ENCODE measurements around the gene MPZL3.

The MPZL3 gene

GRCh38 chr11:118224511-118225188, 27.5 kb downstream of the MPZL3 start, which contains the start of gene JAML:
TSS of gene JAML (minus strand) at chr11:118225011. CDS start at chr11:118214866, 10,145 bp downstream.
- peak; percentile 20 for DNase-seq (ENCODE audit: low spot score)
- no peak for TF ChIP-seq CTCF (IDR thresholded peaks at IDR 0.05; ENCODE audit: extremely low read depth, missing control alignments)

- no peak for TF ChIP-seq CTCF (IDR thresholded peaks at IDR 0.05; ENCODE audit: extremely low read depth, missing control alignments)
- no peak for DNase-seq (ENCODE audit: low spot score)
Measured at GRCh38 chr11:118223992-118224391, 28.2 kb downstream of the MPZL3 start.

GRCh38 chr11:118223570-118223969, 28.6 kb downstream of the MPZL3 start:
- no peak for TF ChIP-seq CTCF (IDR thresholded peaks at IDR 0.05; ENCODE audit: extremely low read depth, missing control alignments)
- DNase-seq (ENCODE audit: low spot score): no peak

- TF ChIP-seq CTCF (IDR thresholded peaks at IDR 0.05; ENCODE audit: extremely low read depth, missing control alignments): no peak
Measured at GRCh38 chr11:118222437-118222836, 29.7 kb downstream of the MPZL3 start.

GRCh38 chr11:118221419-118221818, 30.7 kb downstream of the MPZL3 start:
- no peak for TF ChIP-seq CTCF (IDR thresholded peaks at IDR 0.05; ENCODE audit: extremely low read depth, missing control alignments)
- no peak for DNase-seq (ENCODE audit: low spot score)

More at GRCh38 chr11:118222437-118222836, 29.7 kb downstream of the MPZL3 start:
- DNase-seq (ENCODE audit: low spot score): no peak

GRCh38 chr11:118219732-118220131, 32.4 kb downstream of the MPZL3 start:
- TF ChIP-seq CTCF (IDR thresholded peaks at IDR 0.05; ENCODE audit: extremely low read depth, missing control alignments): no peak
- no peak for DNase-seq (ENCODE audit: low spot score)

- no peak for TF ChIP-seq CTCF (IDR thresholded peaks at IDR 0.05; ENCODE audit: extremely low read depth, missing control alignments)
- no peak for DNase-seq (ENCODE audit: low spot score)
Measured at GRCh38 chr11:118219244-118219643, 32.9 kb downstream of the MPZL3 start.

All from GM20000 (cell line).